Left renal cortex interstitium (tissue), 4 donors: ENCODE data around the gene MAST4. TPM values are rescaled to one million over a fixed set of nuclear protein-coding genes. Genes with fewer than 3 reads are reported as not detected.

ENCODE experiments used
- DNase-seq, 4 donors: peaks; one replicate each; pipeline ENCODE4 v3.0.0-alpha.2; 2013; ENCODE audit warnings: low read depth in 4 of 4, low spot score in 2 of 4, missing footprints in 1 of 4
- polyA plus RNA-seq, 4 donors: library from polyadenylated mRNA; unstranded; fragments of 120-200 nt; gene quantifications; one replicate each; pipeline ENCODE4 v1.2.1, GENCODE V29; 2013; ENCODE audit not compliant: insufficient read length in 4 of 4

The MAST4 gene
- polyA plus RNA-seq, 4 donors: 13.5 to 18.7 (median 16.1) TPM

- DNase-seq: no peak
Observed at GRCh38 chr5:67189931-67190330, 593.7 kb downstream of the MAST4 start.

DNA sequence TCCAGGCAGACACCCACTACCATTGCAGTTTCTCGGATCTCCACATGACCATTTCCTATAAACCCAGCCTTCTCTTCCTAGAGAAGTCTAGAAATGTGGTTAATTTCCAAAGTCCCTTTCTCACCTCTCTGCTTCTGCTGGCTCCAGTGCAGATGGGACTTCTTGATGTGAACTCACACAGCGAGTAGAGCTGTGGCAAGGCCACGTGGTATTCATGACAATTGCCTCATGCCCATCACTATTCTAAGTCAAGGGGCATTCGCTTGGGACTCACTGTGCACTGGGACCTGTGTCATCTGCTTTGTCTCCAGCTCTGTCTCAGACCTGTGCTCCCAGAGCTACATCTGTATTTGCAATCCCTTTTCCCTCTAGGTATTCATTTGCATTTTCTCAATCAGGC, 594.2 kb downstream of the MAST4 start:
- DNase-seq: no peak

- no peak for DNase-seq
Observed at GRCh38 chr5:67190861-67191260, 594.7 kb downstream of the MAST4 start.

GRCh38 chr5:67192719-67193438, 596.7 kb downstream of the MAST4 start:
- no peak for DNase-seq

GRCh38 chr5:67193439-67193807, 597.2 kb downstream of the MAST4 start:
- DNase-seq: no peak

GRCh38 chr5:67194166-67194565, 598.0 kb downstream of the MAST4 start:
- no peak for DNase-seq

DNA sequence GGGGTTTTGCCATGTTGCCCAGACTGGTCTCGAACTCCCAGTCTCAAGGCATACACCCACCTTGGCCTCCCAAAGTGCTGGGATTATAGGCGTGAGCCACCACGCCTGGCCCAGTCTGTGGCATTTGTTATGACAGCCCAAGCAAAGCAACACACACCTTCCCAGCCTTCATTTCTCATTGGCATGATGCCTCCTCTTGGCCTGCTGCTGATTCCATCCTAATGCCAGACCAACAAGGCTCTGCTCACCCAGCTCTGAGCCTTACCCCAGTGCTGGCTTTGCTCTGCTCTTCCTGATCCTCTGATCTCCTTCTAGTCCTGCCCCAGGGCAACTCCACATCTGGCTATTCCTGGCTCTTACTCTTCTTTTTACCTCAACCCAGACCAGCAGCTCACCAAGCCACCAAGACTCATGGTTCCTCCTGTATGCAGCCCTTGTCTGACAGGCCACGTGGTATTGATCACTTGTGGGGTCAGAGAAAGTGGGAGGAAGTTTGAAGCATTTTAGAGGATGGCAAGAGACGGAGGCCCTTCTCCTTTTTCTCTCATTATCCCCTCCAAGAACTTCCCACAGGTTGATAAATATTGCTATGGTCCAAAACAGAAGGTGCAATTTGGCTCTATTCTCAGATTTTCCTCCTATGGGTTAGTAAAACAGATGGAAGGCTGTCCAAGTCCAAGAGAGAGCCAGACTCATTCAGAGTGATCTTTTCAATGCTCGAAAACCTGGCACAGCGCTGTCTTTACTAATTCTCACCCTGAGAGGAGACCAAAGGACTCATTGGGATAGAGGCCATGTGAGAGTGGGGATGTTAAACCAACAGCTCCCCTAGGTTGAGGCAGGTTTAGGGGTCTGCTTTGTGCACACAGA, 599.4 kb downstream of the MAST4 start:
- no peak for DNase-seq

- DNase-seq: no peak
Observed at GRCh38 chr5:67196537-67197059, 600.4 kb downstream of the MAST4 start, which contains the start of gene CD180. CD180 (minus strand) TSS chr5:67196799; CDS start chr5:67196641, 158 bp downstream.

- DNase-seq: no peak
Observed at GRCh38 chr5:67197536-67197935, 601.3 kb downstream of the MAST4 start.

GRCh38 chr5:67198917-67199316, 602.7 kb downstream of the MAST4 start:
- DNase-seq: no peak

DNA sequence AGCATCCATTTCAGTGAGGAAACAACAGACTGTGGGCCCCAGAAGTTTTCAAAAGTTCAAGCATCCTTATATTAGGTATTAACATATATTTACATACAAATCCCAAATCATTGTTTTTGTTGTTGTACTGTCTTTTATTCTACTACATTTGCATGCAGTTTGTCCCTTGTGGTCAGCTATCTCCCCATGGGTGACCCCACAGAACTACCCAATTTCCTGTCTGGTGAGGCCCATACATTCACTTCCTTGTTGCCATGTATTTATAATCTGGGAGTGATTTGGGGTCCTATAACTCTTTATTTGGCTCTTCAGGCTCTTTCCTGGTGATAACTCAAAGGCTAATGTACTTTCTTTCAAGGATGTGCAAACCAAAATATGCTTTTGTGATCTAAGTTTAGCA, 603.7 kb downstream of the MAST4 start:
- no peak for DNase-seq

GRCh38 chr5:67200809-67201562, 604.8 kb downstream of the MAST4 start:
- no peak for DNase-seq

- no peak for DNase-seq
Observed at GRCh38 chr5:67201897-67202549, 605.8 kb downstream of the MAST4 start.

DNA sequence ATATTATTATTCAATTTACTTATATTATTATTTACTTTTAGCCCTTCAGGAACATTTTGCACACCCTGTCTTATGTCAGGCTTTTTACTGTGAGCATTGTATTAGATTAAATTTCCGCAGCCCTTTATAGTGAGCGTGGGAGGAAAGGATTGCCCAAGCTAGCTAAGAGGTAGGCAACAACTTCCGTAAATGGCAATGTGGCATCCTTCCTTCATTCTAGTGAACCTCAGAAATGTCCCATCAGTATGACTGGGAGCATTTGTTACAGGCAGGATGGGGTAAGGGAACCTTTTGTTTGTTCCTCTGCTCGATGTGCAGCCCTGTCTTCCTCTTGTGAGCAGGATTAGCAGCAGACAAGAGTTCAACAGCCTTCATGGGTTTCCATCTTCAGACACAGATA, 606.6 kb downstream of the MAST4 start:
- no peak for DNase-seq

GRCh38 chr5:67203701-67204074, 607.5 kb downstream of the MAST4 start:
- no peak for DNase-seq

- DNase-seq: no peak
Observed at GRCh38 chr5:67204821-67205220, 608.6 kb downstream of the MAST4 start.

- DNase-seq: no peak
Observed at GRCh38 chr5:67205981-67206380, 609.8 kb downstream of the MAST4 start.

- DNase-seq: no peak
Observed at GRCh38 chr5:67206461-67206860, 610.3 kb downstream of the MAST4 start.

- no peak for DNase-seq
Observed at GRCh38 chr5:67206929-67207328, 610.7 kb downstream of the MAST4 start.

GRCh38 chr5:67208403-67208802, 612.2 kb downstream of the MAST4 start:
- no peak for DNase-seq
